Measurements from ENCODE around the gene KCNMA1. TPM values are rescaled to one million over a fixed set of nuclear protein-coding genes. Genes with fewer than 3 reads are reported as not detected.

The KCNMA1 gene
- total RNA-seq, 3 donors from 2014 or later (not counting 1 experiment from before 2014, with no cell fraction given) = 0.40 to 1.8 (median 0.63) TPM

DNA sequence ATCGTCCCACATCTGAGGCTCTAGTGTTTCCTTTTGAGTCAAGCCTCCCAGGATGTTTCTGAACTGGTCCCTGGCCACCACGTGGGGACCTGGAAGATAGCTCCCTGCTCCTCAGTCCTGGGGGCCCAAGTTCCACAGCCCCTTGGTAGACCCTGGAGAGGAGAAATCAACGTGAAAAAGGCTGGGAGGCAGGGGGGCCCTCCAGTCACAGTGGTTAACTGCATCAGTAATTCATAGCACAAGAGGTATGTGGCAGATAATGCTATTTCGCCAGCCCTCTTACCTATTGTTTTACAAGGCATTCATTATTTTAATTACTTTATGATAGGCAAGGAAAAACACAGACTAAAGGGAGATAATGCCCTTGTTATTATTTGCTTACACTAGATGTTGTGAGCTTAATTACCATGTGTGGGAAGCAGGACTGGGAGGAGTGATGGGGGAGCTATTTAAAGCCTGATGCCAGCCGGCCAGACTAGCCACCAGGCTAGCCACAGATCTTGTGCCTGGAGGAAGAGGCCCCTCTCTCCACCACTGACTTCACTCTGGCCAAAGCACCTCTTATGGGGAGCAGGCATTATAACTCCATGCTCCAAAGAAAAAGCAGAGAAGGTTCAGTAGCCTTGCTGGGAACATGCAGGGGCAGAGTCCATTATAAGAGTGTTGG, 230.7 kb downstream of the KCNMA1 start:
- Histone ChIP-seq H3K9me3 (ENCODE audit: control insufficient read depth, insufficient read depth, low read length) (no peaks in the 10 kb centered on the region), H3K4me1 (ENCODE audit: control insufficient read depth, insufficient read depth, low read length) (no peaks in the 10 kb centered on the region), H3K4me3 (ENCODE audit: low read length) (no peak overlapping the region), H3K27ac (ENCODE audit: low read length) (no peak overlapping the region), H3K27me3 (ENCODE audit: control insufficient read depth, insufficient read depth, low read length) (no peaks in the 10 kb centered on the region), H3K36me3 (ENCODE audit: control insufficient read depth, insufficient read depth, low read length) (no peaks in the 10 kb centered on the region)
- DNase-seq (no peak), ATAC-seq (no peak)
- no peak for TF ChIP-seq CTCF (IDR thresholded peaks at IDR 0.05)
- H3K27ac Mint-ChIP-seq = no peak overlapping the region
- H3K9me3 Mint-ChIP-seq = no peaks in the 10 kb centered on the region
- peaks cover 0 to 9% of the 10 kb centered on the region in 2 donors for H3K27me3 Mint-ChIP-seq (ENCODE audit: low read depth in 2 of 2)
- no peaks in the 10 kb centered on the region for H3K36me3 Mint-ChIP-seq
- intact Hi-C loops (cut with micrococcal nuclease) = no loop called here
- H3K4me3 Mint-ChIP-seq = no peak overlapping the region
- 54% methylated on average over 3 of the region's 5 CpGs for whole genome bisulfite sequencing (ENCODE audit: insufficient coverage)
- peaks cover 0 to 4% of the 10 kb centered on the region in 2 donors for H3K4me1 Mint-ChIP-seq

- intact Hi-C loops (cut with micrococcal nuclease) = no loop called here
- H3K36me3 ChIP-seq (ENCODE audit: control insufficient read depth, insufficient read depth, low read length) = no peaks in the 10 kb centered on the region
- no peak overlapping the region for H3K4me3 Mint-ChIP-seq
- H3K27ac Mint-ChIP-seq = no peak overlapping the region
- 36% methylated on average over 5 of the region's 5 CpGs for WGBS (ENCODE audit: insufficient coverage)
- no peak for TF ChIP-seq CTCF (IDR thresholded peaks at IDR 0.05)
- no peak for ATAC-seq
- no peaks in the 10 kb centered on the region for H3K36me3 Mint-ChIP-seq
- H3K4me1 Mint-ChIP-seq = peaks cover 0 to 4% of the 10 kb centered on the region in 2 donors
- H3K9me3 ChIP-seq (ENCODE audit: control insufficient read depth, insufficient read depth, low read length) = no peaks in the 10 kb centered on the region
- no peak for DNase-seq
- no peak overlapping the region for H3K27ac ChIP-seq (ENCODE audit: low read length)
- peaks cover 0 to 15% of the 10 kb centered on the region in 2 donors for H3K27me3 Mint-ChIP-seq (ENCODE audit: low read depth in 2 of 2)
- H3K9me3 Mint-ChIP-seq = no peaks in the 10 kb centered on the region
- H3K4me3 ChIP-seq (ENCODE audit: low read length) = no peak overlapping the region
- H3K27me3 ChIP-seq (ENCODE audit: control insufficient read depth, insufficient read depth, low read length) = no peaks in the 10 kb centered on the region
- H3K4me1 ChIP-seq (ENCODE audit: control insufficient read depth, insufficient read depth, low read length) = no peaks in the 10 kb centered on the region
Observed at GRCh38 chr10:77405771-77406241, 231.8 kb downstream of the KCNMA1 start.

GRCh38 chr10:77404810-77405209, 232.8 kb downstream of the KCNMA1 start:
- H3K27ac ChIP-seq (ENCODE audit: low read length) = no peak overlapping the region
- no peaks in the 10 kb centered on the region for H3K4me1 ChIP-seq (ENCODE audit: control insufficient read depth, insufficient read depth, low read length)
- H3K9me3 Mint-ChIP-seq = no peaks in the 10 kb centered on the region
- H3K27me3 Mint-ChIP-seq (ENCODE audit: low read depth in 2 of 2) = peaks cover 0 to 15% of the 10 kb centered on the region in 2 donors
- intact Hi-C loops (cut with micrococcal nuclease) = no loop called here
- 60% methylated on average over 3 of the region's 3 CpGs for WGBS (ENCODE audit: insufficient coverage)
- no peaks in the 10 kb centered on the region for H3K36me3 Mint-ChIP-seq
- no peak overlapping the region for H3K27ac Mint-ChIP-seq
- H3K4me1 Mint-ChIP-seq = peaks cover 0 to 4% of the 10 kb centered on the region in 2 donors
- DNase-seq (no peak), ATAC-seq (no peak)
- no peak overlapping the region for H3K4me3 ChIP-seq (ENCODE audit: low read length)
- H3K4me3 Mint-ChIP-seq = no peak overlapping the region
- H3K36me3 ChIP-seq (ENCODE audit: control insufficient read depth, insufficient read depth, low read length) = no peaks in the 10 kb centered on the region
- no peaks in the 10 kb centered on the region for H3K27me3 ChIP-seq (ENCODE audit: control insufficient read depth, insufficient read depth, low read length)
- H3K9me3 ChIP-seq (ENCODE audit: control insufficient read depth, insufficient read depth, low read length) = no peaks in the 10 kb centered on the region
- TF ChIP-seq CTCF (IDR thresholded peaks at IDR 0.05) = no peak

DNA sequence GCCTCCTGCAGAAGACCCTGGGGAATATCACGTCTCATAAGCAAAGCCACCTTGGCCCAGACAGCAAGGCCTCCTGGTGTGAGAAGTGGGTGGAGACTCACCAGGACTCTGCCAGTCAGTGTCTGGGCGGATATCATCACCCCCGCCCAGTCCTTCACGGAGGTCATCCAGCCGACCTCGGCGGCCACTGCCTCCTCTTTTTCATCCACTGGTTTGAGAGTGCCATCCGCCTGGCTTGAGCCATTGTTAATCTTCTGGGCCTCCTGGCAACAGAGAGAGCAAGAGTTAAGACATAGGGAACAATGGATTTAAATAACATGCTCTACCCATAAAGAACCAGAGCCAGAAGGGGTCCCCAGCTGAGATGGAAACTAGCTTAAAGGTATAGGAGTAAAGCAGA, 233.8 kb downstream of the KCNMA1 start:
- Histone ChIP-seq H3K27ac (ENCODE audit: low read length) (no peak overlapping the region), H3K9me3 (ENCODE audit: control insufficient read depth, insufficient read depth, low read length) (no peaks in the 10 kb centered on the region), H3K4me3 (ENCODE audit: low read length) (no peak overlapping the region), H3K27me3 (ENCODE audit: control insufficient read depth, insufficient read depth, low read length) (no peaks in the 10 kb centered on the region), H3K36me3 (ENCODE audit: control insufficient read depth, insufficient read depth, low read length) (no peaks in the 10 kb centered on the region), H3K4me1 (ENCODE audit: control insufficient read depth, insufficient read depth, low read length) (no peaks in the 10 kb centered on the region)
- Mint-ChIP-seq H3K4me1 (peaks cover 0 to 4% of the 10 kb centered on the region in 2 donors), H3K27ac (no peak overlapping the region), H3K9me3 (no peaks in the 10 kb centered on the region), H3K36me3 (no peaks in the 10 kb centered on the region), H3K4me3 (no peak overlapping the region), H3K27me3 (ENCODE audit: low read depth in 2 of 2) (peaks cover 3 to 15% of the 10 kb centered on the region in 2 donors)
- TF ChIP-seq CTCF (IDR thresholded peaks at IDR 0.05) = no peak
- no peak for DNase-seq
- intact Hi-C loops (cut with micrococcal nuclease) = no loop called here
- 96% methylated on average over 7 of the region's 8 CpGs for WGBS (ENCODE audit: insufficient coverage)
- no peak for ATAC-seq
